GM19023 (cell line): ENCODE data around the gene C10orf120.

Experiments used
- ATAC-seq: cut with Tn5 transposase; IDR thresholded peaks from one replicate; pipeline ENCODE4 v1.9.1; 2021; ENCODE audit warnings: mild to moderate bottlenecking, moderate library complexity; ENCODE audit not compliant: unreplicated experiment

C10orf120 gene

DNA sequence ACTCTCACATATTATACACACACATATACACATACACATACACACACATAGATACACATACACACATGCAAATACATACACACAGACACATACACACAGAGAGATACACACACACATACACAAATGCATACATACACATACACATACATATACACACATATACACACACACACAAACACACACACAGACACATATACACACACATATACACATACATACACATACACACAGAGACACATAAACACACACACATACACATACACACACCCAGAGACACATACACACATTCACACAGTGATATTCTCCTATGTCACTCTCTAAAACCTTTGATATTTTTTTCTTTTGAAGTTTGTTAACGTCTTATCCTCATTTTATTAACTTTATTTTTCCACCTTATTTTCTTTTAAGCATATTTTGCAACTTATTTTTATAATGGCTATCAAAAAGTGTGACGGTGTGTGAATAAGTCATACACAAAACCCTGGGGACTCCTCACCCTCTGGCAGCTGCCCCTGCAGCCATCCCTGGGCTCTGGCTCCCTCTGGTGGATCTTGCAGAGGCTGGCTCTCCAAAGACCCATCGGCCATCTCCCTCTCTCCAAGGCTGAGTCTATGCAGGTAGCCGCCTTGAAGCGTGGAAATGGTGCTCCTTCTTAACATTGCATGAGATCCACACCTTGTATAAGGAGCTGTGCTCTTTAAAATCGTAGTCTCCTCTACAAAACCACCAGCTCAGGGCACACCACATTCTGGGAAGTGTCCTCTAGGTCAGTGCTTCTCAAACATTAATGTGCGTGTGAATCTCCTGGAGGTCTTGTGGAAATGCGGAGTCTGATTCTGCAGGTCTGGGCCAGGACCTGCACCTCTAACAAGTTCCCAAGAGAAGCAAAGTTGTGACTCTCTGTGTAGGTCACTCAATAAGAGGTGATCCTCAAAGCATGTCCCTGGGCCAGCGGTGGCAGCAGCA lies 4.1 kb upstream of the C10orf120 start:
- ATAC-seq: peak; percentile 62

GRCh38 chr10:122702275-122702674 lies 2.6 kb upstream of the C10orf120 start:
- ATAC-seq: no peak

DNA sequence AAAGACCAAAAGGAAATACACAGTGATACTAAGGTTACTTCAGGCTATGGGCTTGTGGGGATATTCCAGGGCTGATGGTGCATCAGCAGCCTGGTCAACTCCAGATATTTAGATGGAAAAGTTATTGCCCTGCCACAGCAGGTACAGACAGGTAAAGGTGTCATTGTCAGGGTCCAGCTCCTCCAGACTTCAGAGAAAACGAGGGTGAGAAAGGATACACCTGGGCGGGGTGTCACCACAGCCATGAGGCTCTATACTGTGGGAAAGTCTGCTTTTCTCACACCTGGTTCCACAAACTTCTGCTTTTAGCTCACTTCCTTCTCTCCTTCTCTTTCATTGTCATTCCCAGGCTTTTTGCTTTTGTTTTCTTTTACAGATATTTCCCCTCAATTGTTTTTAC lies 2.0 kb upstream of the C10orf120 start:
- no peak for ATAC-seq

DNA sequence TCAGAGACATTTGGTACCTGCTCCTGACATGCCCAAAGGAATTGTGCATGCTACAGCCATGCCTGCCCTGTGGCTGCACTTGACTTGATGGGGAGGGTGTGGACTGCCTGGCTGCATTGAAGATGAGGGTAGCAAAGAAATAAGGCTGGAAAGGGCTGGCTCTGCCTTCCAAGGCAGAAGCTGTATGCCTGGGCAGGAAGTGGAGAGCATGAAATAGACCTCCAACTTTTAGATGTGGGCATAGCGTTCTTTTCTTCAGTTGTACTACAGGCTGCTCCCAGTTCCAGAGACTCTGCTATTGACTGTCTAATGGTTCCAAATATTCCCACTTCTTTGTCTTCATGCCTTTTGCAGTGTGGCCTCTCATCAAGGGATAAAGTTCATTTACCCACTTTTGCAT lies 3.0 kb downstream of the C10orf120 start:
- no peak for ATAC-seq

DNA sequence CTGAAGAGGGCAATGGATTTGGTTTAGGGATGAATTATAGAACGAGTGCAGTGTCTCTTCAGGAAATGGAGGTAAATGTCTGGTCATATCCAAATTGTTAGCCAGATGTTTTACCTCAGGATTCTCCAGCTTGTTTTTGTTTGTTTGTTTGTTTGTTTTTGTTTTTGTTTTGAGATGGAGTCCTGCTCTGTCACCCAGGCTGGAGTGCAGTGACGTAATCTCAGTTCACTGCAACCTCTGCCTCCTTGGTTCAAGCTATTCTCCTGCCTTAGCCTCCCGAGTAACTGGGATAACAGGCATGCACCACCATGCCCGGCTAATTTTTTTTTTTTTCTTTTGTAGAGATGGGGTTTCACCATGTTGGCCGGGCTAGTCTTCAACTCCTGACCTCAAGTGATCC lies 6.9 kb downstream of the C10orf120 start:
- ATAC-seq: no peak

DNA sequence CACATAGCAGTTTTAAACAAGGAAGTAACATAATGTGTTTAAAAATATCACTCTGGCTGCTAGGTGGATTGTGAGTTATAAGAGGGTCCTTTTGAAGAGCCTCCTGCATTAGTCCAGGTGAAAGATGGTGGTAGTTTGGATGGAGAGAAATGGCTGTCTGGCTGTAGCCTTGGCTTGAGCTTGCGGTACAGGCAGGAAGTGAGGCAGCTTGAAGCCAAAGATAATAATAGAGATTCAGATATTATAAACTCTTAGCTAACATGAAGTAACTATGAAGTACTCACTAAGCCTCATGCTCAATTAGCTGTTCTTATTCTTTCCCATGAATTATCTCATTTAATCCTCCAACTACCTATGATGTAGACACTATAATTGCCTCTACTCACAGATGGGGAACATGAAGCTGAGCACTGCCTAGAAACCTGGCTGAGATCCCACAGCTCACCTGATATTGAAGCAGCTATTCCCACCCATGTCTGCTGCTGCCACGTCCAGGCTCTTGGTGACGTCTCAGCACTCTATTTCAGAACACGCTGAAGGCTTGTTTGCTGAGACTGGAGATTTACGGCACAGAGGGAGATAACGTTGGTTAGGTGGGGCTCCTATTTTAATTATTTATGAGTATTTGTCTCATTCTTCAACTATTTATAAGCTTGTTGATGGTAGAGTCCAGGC lies 10.4 kb downstream of the C10orf120 start:
- ATAC-seq: no peak

DNA sequence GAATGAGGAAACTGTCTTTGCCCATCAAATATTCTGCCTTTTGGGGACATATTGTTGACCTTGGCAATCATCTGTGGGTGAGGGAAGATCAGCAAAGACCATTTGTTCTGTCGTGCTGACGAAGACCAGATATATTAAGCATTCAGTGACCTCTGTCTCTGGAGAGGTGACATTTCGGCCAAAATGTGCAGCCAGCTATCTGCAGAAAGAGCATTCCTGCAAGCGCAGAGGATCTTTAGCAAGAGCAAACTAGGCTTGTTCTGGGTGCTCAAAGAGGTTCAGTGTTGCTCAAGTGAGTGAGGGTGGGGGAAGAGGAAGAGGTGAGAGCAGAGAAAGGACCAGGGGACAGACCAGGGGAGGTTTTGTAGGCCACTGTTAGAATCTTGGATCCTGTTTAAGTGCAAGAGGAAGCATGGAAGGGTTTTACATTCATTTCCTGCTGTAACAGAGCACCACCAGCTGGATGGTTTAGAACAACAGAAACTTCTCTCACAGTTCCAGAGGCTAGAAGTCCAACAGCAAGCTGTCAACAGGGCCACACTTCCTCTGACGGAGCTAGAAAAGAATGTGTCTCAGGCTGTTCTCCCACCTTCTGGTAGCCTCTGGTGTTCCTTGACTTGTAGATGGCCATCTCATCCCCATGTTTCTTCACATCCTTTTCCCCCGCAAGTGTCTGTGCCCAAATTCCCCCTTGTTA lies 11.2 kb downstream of the C10orf120 start:
- no peak for ATAC-seq

DNA sequence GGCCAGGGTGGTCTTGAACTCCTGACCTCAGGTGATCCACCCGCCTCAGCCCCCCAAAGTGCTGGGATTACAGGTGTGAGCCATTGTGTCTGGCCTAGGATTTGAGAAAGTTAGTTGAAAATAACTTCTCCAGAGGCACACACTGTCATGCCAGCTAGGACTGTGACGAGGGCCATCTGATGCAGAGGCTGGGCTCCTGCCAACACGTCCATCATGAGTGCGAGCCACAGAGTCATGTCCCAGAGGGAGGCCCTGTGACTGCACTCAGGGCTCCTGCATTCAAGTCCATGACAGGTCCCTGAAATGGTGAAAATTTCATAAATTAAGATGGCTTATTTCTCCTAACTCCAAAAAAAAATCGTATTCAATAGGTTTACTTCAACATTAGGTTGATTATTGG lies 17.1 kb downstream of the C10orf120 start:
- no peak for ATAC-seq

GRCh38 chr10:122678266-122678665 lies 21.4 kb downstream of the C10orf120 start:
- no peak for ATAC-seq

- ATAC-seq: no peak
Observed at GRCh38 chr10:122675278-122675677, 24.4 kb downstream of the C10orf120 start.

- no peak for ATAC-seq
Observed at GRCh38 chr10:122674781-122675180, 24.9 kb downstream of the C10orf120 start.

DNA sequence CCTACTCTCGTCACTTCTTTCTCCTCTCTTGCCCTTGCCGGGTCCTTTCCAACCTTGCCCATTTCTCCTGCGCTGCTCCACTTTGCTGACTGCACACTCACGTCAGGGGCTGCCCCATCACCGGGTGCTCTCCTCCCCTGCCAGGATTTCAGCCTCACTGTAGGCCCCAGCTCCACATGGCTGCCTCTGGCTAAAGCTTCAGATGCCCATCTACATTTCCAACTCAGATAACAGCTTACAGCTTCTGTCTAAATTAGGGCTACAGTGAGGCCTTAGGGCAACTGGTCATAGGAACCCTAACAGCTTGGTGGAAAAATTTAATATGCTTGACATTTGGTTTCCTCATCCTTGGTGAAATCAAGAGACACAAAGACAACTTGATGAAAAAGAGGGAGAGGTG lies 25.9 kb downstream of the C10orf120 start:
- ATAC-seq: no peak

GRCh38 chr10:122673269-122673668 lies 26.4 kb downstream of the C10orf120 start:
- ATAC-seq: no peak

- no peak for ATAC-seq
Observed at GRCh38 chr10:122672655-122673054, 27.0 kb downstream of the C10orf120 start.

- no peak for ATAC-seq
Observed at GRCh38 chr10:122671355-122671754, 28.3 kb downstream of the C10orf120 start.

DNA sequence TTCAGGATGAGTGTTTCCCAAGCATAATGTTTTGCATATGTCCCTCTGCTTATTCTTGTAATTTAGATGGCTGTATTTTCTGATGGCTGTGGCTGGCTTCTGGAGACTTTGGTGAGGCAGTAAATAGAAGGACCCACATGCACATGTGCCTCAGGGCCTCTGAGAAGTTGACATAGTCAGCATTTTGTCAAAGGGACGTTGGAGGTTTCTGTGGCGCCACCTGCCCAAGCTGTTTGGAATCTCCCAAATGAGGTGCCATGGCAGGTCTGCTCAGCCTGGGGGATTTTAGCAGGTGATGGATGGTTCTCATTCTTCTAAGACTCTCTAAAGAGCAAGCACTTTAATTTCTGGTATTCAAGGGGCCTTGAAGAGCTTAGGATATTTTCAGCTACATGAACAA lies 29.8 kb downstream of the C10orf120 start:
- no peak for ATAC-seq

DNA sequence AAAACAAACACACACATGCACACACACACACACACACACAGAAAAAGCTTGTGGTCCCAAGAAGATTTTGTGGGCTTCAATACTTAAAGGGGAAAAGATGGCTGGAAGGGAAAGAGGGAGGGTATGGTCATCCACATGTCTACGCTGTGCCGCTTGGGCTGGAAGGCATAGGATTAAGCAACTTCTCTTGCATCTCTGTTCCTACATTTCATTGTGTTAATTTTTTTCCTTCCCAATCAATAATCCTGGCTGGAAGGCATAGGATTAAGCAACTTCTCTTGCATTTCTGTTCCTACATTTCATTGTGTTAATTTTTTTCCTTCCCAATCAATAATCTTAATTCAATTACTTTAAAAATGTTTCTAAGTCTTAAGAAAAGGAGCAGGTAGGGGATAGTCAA lies 30.6 kb downstream of the C10orf120 start:
- ATAC-seq: no peak

DNA sequence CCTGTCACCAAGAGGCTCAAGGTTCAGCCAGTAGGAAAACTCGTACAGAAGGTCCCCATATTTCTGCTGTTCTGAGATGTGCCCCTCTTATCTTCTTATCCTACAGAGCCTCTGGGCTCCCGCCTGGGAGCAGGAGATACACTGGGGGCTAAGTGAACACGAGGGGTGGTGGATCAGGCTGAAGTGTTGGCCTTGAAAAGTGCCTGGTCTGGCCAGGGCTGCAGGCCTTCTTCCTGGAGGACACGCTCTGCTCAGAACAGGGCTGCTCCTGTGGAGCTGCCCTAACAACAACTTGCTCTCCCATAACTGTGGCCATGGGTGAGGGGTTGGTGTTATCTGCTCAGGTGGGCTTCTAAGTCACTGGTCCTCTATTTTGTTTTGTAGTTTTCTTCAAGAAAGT lies 33.7 kb downstream of the C10orf120 start:
- no peak for ATAC-seq

- ATAC-seq: no peak
Observed at GRCh38 chr10:122665329-122665860, 34.3 kb downstream of the C10orf120 start.

DNA sequence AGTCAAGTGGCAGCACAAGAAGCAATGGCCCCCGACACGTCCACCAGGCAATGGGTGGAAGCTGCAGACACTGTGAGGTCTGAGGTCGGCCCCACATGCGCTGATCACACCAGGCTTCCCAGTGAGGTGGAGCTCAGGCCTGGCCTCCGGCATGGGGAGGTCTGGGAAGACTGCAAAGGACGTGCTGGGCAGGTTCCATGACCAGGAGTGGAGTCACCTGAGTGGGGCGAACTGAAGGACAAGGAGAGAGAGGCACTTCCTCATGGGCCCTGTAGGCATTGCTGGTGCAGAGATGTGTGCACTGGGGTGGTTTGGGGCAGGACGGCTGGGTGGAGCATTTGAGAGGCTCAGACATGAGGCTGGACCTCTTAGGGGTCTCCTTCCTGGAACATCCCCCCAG lies 35.1 kb downstream of the C10orf120 start:
- ATAC-seq: no peak

GRCh38 chr10:122663516-122664130 lies 36.0 kb downstream of the C10orf120 start:
- ATAC-seq: no peak
